Upper lobe of left lung (tissue), 4 donors: ENCODE data around the gene PSD2.

ENCODE experiments used
- EP300 ChIP-seq, 4 donors: sonication (generic); formaldehyde crosslinking; IDR thresholded peaks; one replicate each; pipeline ENCODE4 v1.5.1; 2017; ENCODE audit warnings: antibody characterized with exemption in 4 of 4, control low read depth in 2 of 4
- POLR2A ChIP-seq, 4 donors: fragments of 450-650 bp; IDR thresholded peaks; one replicate each; pipeline ENCODE4 v1.5.1; 2016 to 2017; ENCODE audit warnings: antibody characterized with exemption in 4 of 4, mild to moderate bottlenecking in 2 of 4
- POLR2AphosphoS5 ChIP-seq, 2 donors: sonication (generic); formaldehyde crosslinking; IDR thresholded peaks; one replicate each; pipeline ENCODE4 v1.5.1; 2017; ENCODE audit warnings: antibody characterized with exemption in 2 of 2
- TF ChIP-seq, protein P1 (sequence below), 6 experiments: fragments of 450-650 bp in 4 of 6; fragments of 200-600 bp in 2 of 6; sonication (generic) in 2 of 6; IDR thresholded peaks; one replicate each; pipeline ENCODE4 v1.5.1; 2016 to 2019; ENCODE audit warnings: antibody characterized with exemption in 6 of 6

DNA sequence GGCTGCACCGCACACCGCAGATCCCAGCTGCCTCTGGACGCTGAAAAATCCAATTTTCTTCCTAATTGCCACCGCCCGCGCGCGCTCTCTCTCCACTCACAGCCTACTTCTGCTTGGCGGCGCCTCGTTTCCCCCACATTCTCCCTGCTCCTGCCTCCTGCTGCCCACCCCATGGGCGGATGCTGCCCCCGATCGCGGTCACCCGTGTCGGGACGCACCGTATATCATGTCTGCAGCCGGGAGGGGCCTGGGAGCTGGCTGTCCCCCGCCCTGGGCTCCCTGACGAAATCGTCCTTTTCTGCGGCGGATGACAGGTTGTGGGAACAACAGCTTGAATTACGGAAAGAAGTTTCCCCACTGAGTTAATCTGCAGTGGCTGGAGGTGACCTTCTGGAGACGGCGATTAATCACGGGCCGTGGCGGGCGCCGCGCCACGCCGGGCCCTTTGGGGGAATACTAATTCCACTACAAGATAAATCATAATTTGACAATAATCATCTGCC is 36.3 kb upstream of the PSD2 start:
- TF ChIP-seq, protein P1, sequence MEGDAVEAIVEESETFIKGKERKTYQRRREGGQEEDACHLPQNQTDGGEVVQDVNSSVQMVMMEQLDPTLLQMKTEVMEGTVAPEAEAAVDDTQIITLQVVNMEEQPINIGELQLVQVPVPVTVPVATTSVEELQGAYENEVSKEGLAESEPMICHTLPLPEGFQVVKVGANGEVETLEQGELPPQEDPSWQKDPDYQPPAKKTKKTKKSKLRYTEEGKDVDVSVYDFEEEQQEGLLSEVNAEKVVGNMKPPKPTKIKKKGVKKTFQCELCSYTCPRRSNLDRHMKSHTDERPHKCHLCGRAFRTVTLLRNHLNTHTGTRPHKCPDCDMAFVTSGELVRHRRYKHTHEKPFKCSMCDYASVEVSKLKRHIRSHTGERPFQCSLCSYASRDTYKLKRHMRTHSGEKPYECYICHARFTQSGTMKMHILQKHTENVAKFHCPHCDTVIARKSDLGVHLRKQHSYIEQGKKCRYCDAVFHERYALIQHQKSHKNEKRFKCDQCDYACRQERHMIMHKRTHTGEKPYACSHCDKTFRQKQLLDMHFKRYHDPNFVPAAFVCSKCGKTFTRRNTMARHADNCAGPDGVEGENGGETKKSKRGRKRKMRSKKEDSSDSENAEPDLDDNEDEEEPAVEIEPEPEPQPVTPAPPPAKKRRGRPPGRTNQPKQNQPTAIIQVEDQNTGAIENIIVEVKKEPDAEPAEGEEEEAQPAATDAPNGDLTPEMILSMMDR (IDR thresholded peaks at IDR 0.05), result no peak
- TF ChIP-seq EP300 (IDR thresholded peaks at IDR 0.05) (no peak), POLR2AphosphoS5 (IDR thresholded peaks at IDR 0.05) (no peak), POLR2A (IDR thresholded peaks at IDR 0.05) (no peak)
